Stimulated activated CD8-positive, alpha-beta memory T cell treated with anti-CD3 and anti-CD28 coated beads, Interleukin-15, amount 100 ng/mL, for 24 hours (primary cell): ENCODE measurements around the gene CUEDC1.

Source experiments
- DNase-seq: peaks from one replicate; pipeline ENCODE4 v3.0.0-alpha.2; 2020; ENCODE audit warnings: low read depth

CUEDC1 gene

DNA sequence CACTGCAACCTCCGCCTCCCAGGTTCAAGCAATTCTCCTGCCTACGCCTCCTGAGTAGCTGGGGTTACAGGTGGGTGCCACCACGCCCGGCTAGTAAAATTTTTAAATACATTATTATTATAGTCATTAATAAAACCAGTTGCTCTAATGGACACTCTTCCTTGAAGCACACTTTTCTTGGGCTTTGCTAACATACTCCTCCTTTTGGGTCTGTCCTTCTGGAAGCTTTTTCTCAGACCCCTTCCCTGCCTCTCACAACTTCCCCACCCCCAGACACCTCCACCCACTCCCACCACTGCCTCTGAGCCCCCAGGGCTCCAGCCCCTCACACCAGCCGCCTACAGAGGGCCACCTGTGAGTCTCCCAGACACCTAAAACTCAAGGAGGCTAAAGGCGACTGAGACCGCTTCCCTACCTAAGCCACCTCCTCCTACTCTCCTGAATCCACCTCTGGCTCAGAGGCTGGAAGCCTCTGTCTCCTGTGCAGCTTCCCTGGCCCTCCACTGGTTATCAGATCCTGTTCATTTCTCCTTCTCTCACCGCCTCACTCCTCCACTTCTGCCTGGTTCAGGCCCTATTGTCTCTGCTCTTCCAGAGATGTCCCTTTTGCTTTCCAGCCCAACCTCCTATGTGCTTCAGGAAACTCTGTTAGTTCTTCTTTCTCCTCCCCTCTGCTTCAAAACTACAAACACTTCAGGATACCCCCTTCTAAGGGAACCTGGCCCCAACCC, 2.1 kb upstream of the CUEDC1 start:
- DNase-seq: no peak

DNA sequence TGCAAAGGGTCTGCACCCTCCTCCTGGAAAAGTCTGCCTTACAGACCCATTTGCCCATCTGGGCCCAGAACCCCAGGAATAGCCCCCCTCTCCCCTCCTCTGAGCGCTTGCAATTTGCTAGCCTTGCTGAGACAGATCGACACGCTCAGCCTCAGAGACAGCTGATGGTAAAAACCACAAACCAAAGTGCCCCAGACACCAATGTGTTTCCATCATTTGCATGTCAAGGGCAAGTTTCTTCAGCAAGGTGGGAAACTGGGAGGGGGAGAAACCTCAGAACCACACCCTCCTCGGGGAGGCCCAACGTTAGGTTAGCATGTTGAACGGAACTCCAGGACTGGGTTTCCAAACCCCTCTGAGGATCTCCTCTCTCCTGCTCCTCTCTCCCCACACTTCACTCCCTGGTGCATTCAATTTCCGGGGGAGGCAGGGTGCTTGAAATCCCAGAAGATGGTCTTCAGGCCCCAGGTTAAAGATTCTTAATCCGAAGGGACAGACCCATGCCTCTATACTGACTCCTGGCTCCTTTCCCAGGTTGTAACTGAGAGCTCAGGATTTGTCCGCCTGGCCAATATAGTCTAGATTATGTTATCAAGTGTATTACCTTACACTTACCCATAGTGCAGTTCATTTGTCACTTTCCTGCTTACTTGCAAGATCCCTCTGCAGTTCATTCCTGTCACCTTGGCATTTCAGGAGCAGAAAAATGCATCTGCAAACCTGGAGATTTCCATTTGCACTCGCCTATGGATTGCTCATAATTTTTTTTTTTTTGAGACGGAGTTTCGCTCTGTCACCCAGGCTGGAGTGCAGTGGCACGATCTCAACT, 1.3 kb upstream of the CUEDC1 start:
- DNase-seq: no peak

DNA sequence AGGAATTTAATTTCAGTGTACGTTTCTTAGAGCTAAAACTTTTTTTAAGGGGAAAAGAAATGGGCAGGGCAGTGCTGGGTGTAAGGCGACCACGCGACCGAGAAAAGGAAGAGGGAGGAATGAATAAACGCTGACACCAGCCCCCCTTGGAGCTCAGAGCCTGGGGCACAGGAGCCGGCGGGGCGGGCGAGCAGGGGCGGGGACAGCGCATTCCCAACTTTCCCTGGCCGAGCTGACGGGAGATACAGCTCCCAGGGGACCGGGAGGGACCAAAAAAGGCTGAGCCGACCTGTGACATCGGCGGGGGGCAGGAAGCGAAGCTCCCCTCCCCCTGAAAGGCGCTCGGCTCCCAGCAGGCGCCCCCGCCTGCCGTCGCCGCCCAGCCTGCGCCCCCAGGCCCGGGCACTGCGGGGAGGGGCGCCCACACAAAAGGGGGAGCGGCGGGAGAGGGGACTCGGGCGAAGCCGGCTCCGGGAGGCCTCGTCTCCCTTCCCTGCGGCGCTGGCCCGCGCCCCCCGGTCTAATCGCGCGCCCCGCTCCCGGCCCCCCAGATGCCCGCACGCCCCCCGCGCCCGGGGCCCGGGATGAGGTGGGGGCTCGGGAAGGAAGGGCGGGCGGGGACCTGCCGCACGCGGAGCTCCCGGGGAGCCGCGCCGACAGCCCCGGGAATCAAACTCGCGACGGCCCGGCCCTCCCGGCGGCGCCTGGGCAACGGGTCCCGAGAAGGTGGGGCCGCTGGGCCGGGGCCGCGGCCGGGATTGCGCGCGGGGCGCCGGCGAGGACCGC, 622 bp downstream of the CUEDC1 start:
- DNase-seq: no peak

DNA sequence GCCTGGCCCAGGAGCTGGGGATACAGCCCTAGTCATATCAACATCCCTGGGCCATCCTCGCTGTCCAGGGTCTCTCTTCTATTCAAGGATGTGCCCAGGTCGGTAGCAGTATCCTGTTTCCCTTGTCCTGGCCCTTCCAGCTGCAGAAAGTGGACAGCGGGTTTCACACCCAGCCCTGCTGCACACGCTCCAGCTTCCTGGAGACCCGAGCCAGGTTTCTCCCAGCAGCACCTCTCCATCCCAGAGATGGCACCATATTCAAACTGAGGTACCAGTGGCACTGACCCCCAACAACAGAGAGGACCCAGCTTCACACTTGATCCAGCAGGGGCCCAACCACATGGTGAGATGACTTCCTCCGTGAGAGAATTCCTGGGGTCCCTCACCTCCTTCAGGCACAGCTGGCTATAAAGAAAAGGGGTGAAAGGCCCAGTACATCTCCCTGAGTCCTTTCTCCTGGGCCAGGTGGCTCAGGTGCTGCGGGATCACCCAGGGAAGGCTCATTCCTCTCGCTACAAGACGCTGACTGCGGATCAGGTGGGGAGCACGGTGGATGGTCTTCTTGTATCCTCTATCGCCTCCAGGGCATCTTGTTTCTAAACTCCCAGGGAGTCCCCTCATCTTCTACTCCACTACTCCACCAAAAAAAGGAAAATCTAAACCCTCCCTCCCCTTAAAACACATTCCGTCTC, 1.4 kb downstream of the CUEDC1 start:
- DNase-seq: no peak

DNA sequence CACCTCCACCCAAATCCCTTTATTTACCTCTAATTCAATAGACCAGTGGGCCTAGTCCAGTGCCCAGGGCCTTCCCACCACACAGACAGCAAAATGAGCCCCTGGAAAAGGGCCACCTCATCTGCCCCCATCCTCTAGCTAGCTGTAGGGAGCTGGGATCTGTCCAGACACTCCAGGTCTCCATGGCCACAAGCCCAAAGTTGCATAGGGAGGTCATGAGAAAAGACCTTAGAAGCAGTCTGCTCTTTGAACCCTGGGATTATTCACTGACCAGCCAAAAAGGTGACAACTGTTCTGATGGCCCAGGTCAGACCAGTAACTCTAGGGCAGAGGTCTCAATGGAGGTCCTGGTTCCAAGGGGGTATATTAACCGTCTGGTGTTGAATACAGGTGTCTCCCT, 2.0 kb downstream of the CUEDC1 start:
- DNase-seq: no peak

DNA sequence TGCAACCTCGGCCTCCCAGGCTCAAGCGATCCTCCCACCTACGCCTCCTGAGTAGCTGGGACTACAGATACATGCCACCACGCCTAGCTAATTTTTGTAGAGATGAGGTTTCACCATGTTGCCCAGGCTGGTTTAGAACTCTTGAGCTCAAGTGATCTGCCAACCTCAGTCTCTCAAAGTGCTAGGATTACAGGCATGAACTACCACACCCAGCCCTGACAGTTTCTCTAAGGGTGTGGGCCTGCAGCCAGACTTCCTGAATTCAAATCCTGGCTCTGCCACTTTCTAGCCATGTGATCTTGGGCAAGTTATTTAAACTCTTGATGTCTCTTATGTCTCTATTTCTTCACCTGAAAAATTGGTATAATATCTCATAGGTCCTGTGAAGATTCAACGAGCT, 5.6 kb downstream of the CUEDC1 start:
- no peak for DNase-seq

DNA sequence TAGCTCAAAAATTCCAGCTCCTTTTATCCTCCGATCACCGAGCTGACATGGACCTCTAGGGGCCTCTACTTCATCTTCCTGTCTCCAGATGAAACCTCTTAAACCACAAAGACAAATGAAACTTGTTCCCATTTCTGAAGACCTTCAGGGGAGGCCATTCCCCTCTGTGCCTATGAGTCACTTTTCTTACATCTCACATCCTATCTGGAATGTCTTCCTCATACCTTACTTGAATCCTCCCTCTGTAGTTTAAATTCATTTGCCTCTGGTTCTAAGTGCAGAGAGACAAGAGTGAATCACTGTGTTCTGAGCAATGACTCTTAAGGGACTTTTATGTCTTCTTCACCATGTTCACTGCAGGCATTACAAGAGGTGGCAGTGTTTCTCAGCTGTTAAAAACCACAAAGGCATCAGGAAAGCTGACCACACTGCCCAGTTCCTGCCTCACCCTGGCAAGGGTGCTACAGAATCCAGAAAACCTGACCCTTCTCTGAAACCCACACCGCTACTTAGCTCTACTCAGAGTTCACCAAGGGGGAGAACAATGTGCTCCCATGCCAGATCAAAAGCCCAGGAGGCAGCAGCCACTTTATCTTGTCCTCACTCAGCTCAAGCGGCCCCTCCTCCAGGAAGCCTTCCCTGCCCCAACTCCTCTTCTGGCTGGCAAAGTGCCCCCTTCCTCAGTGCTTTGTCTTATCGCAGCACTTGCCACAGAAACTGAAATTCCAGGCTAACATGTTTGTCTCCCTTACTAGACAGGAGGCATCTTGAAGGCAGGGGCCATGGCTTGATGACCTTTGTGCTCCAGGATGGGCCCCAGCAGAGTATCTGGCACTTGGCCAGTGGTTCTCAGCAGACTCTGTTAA, 6.4 kb downstream of the CUEDC1 start:
- DNase-seq: no peak

DNA sequence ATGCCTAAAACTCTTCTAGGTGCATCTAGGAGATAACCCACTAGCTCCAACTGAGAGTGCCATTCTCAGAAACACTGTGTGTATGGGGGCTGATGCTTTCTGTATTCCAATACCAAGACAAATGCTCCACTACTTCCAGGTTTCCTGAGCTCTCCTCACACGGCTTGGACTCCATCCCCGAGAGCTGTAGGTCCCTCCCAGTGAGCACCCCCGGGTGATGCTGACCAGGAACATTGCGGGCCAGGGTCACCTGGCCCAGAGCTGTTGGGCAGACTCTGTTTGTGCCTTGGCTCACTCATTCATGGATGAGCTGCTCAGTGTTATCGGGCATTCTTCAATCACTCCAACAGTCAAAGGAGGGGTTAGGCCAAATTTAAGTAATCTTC, 7.0 kb downstream of the CUEDC1 start:
- DNase-seq: no peak

DNA sequence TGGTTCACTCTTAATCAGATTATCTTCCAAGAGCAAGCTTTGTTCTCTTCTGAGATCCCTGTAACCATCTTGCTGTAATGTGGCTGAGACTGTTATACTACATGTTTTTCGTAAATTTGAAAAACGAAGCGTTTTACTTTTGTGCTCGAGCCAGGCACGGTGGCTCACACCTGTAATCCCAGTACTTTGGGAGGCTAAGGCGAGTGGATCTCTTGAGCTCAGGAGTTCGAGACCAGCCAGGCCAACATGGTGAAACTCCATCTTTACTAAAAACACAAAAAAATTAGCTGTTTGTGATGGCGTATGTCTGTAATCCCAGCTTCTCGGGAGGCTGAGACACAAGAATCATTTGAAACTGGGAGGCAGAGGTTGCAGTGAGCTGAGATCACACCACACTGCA, 7.8 kb downstream of the CUEDC1 start:
- no peak for DNase-seq

DNA sequence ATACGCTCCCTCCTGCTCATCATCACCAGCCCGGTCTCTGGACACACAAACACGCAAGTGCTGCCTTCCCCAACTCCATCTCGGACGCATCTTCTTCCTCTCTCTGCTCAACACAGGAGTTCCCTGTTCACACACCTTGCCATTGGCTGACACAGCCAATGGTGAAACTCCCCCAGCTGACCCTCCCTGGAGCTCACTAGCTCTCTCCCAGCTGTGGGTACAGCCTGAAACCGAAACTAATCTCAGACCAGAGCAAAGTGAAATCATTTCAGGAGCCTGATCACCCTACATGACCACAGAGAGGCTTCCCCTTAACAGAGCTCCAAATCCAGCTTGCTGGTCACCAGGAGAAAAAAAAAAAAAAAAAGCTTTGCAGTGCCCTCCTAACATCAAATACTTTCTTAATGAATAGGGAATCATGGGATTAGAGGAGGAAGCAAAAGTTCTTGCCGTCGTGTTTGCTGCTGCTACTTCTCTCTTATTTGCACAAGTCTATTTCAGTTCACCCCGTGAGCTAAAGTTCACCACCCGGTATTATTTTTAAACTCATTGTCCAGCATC, 8.3 kb downstream of the CUEDC1 start:
- DNase-seq: no peak

DNA sequence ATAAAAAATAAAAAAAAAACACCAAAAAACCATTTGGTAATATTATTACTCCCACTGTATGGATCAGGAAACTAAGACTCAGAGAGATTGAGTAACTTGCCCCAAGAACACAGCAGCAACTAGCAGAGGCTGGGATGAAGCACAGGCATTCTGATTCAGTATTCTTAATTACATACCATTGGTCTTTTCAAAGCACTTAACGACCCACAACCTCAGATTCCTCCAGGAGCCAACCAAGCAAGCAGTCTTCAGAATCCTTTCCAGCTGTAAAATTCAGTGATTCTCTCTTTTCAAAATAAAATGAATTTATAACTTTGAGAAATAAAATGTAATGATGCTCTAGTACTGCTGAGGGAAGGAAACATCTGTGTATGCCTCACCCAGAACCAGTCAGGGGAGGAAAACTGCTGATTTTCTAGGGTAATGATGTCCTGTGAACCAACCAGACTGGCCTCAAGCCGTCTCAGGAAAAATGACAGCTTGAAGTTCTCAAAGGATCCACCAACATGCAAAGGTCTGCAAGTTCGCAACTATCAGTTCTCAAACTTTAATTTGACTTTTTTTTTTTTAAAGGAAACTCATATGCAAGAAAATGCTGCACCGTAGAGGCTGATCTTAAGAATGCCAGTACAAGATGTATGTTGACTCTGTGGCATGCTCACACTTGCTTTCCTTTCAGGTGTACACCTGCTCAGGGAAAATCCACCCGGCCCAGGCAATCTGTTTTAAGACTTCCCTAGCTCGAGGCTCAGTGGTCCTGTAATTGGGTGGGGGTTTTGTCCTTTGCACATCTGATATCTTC, 9.0 kb downstream of the CUEDC1 start:
- no peak for DNase-seq

DNA sequence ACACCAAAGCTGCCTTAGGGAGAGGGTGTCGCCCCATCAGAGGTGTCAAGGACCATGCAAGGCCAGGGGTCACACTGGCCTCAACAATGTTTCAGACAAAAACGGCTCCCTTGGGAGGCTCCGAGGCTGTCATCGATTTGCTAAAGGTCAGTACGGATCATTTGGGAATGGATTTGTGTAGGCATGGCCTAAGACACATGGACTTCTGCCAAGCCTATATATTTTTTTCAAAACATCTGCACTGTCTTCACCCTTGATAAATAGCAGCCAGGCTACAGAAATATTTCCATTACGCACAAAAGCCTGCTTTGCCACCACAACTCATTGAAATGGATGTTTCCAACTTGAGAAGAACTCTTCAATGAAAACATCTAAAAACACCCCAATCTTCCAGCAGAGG, 10.3 kb downstream of the CUEDC1 start:
- DNase-seq: no peak

DNA sequence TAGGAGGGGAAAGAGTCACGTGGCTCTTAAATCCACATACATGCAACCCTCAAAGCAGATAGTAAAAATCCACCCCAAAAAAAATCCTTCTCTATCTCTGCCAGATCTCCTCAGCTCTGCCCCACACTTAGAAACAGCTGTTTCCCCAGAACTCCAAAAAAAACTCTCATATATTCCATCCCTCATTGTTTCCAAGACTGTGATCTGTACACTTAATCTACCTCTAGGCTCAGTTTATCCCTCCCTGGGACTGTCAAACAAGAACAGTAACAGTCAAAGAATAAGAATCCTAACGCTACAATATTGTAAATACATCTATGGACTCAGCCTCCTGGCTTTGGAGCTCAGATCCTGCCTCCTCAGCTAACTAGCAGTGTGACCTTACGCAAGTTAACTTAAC, 11.6 kb downstream of the CUEDC1 start:
- DNase-seq: no peak

DNA sequence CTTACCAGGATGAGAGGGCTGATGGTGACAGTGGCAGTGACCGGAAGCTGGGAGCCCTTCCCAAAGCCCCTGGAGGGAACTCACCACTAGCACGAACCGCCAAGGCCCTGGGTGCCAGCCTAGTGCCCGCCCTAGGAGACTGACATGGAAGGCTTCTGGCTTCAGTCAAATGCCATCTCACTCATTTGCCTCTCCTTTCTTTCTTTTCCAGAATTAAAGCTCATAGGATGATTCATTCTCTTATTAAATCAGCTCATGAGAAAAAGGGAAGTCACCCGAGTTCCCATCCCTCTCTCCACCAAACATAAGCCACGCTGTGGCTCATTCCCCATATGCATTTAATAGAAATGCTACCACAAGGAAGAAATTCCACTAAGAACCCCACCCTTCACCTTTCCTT, 12.1 kb downstream of the CUEDC1 start:
- DNase-seq: no peak

DNA sequence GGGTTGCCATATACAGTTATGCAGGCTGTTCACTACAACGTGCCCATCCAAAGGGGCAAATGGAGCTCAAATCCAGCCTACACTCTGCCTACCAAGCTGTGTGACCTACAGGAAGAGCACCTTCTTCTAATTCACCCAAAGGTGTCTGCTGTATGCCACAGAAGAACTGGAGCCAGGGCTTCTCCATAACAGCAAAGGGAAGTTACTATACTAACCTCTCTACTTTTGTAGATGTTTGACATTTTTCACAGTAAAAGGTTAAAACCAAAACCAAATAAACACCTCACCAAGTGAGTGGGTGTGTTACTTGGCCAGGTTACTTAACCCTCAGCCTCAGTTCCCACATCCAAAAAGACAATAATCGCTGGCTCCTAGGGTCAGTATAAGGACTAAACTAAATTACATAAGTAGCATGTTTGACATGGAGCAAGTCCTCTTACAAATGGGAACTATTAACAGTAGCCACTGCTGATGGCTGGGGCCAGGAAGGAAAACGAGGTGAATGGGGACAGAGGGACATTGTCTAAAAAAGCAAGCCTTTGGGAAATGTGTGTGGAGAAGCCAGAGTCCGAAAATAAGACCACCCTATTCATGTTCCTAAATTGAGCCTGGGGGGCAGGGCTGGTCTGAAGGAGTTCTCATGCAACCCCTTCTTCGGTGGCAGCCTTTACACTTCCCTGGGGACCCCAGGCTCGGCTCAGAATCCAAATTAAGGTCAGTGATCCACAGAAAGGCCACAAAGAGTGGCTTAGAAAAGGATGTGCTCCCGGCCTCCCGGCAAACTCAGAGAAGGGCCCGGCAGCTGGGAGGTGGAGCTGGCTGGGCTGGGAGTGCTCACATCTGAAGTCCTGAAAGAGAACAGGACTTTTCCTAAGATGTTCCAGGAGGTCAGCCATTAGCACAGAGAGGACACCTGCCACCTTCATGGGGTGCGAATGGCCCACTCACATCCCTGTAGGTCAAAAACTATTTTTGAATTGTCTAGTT, 13.5 kb downstream of the CUEDC1 start:
- no peak for DNase-seq

DNA sequence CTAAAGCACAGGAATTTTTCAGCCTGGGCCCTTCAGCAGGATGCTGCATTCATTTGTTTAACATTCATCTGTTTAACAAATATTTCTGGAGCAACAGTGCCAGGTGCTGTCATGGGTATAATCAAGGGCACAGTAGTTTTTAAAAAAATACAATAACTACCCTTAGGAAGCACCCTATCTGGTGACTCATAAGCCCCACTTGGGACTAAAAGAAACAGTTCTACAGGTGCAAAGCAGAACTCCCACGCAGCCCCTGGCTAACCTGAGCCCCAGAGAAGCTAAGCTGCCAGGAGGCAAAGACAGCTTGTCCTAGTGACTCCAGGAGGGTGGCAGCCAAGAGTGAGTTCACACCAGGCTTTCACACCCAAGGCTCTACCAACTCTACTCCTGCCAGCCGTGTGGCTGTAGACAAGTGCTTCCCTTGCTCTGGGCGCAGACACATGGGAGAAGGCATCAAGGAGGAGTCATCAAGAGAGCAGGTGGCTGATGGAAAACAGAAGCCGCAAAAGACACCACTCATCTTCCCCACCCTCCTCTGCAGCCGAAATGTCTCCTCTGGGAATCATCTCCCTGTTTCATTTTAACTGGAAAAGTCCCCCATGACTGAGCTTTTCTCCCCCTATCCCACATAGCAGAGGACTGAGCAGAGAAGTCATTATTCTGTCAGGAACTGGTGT, 14.4 kb downstream of the CUEDC1 start:
- no peak for DNase-seq

DNA sequence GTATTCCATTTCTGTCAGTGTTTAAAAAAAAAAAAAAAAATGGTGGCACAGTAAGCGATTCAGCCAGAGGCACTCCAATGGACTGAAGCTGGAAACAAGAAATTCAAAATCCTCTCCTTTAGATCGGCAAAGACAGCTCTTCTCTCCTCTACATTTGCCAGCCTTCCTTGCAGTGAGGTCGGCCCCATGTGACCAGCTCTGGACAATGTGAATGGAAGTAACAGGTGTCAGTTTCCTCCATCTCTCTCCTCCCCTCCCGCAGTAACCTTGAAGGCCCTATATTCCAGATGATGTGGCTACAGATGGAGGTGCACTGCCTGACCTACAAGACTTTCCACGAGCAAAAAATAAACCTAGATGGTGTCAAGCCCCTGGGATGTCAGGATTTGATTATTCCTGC, 15.0 kb downstream of the CUEDC1 start:
- no peak for DNase-seq

DNA sequence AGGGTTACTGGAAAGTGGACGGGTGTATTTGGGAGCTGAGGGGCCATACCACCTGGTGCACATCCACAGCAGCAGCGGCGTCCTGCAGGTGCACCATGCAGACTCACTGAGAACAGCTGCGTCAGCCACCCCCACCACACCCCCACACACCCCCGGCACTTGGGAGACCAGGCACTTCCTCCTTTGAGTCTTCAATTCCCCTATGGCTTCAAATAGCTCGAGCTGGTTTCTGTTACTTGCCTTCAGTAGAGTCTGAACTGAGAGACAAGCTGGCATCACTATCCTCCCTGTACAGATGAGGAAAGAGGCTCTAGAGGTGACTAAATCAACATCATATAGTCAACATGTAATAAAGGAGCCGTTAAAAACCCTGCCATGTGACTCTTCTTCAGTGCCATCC, 15.4 kb downstream of the CUEDC1 start:
- DNase-seq: no peak
